Inferior parietal cortex (tissue), 1 donor: ENCODE measurements around the gene PHEX.

ENCODE experiments used
- DNase-seq: peaks from one replicate; pipeline ENCODE4 v3.0.0-alpha.2; 2016; ENCODE audit errors: extremely low spot score

PHEX gene

GRCh38 chrX:22032084-22032483 is at the start of gene PHEX:
PHEX (plus strand) TSS chrX:22032325; CDS start chrX:22033006, 681 bp downstream.
- DNase-seq: no peak

DNA sequence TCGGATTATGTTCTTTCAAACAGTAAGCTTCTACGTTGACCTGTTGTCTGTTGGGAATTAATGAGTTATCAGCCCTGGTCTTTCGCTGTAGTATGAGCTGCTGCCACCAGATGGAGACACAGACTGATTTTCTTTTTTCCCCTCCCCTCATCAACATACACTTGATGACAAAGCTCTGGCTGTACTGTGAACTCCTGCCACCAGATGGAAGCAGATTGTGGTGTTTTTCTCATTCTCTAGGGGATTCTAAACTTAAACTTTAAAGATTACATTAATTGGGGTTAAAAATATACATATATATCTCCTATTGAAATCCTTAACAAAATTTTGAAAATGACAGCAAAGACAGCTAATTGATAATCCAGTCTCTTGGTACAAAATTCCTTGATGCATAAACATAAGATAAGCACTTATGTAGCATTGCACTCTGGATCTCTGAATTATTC is 46.8 kb upstream of the PHEX start:
- DNase-seq: peak; percentile 76

GRCh38 chrX:21986596-21986995 is 45.5 kb upstream of the PHEX start:
- no peak for DNase-seq

DNA sequence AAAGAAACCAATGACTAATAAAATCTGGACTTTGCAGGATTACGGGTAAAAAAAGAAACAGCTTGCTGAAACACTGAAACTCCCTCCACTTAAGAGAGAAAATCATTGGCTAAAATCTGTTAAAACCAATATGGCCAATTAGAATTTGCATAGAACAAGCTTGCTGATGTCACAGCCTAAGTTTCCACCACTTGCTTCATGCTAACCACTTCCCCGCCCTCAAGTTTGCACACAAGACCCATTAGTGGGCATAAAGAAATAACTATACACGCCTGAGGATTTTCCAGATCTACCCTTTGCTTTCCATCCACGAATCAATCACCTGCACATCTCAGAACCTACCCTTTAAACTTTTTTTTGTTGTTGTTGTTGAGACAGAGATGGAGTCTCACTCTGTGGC is 42.7 kb upstream of the PHEX start:
- DNase-seq: no peak

GRCh38 chrX:21990832-21991231 is 41.3 kb upstream of the PHEX start:
- DNase-seq: no peak

GRCh38 chrX:21991504-21991903 is 40.6 kb upstream of the PHEX start:
- DNase-seq: no peak

DNA sequence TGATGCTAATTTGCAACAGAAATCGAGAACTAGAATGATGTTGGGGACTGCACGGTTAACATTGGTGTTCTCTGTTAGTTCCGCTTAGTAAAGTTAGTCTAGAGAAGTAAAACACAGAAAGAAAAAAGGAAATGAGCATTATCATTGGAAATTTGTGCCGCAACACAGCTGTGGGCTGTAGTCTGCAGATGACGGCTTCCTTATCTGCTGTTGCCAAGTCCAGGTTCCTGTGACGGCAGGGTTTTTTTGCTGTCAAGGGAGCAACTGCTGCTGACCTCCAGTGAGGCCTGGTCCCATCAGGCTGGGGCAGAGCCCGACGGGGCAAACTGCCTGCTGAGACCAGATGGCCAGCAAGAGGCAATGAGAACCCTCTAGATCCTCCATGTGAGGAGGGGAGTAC is 38.9 kb upstream of the PHEX start:
- no peak for DNase-seq

DNA sequence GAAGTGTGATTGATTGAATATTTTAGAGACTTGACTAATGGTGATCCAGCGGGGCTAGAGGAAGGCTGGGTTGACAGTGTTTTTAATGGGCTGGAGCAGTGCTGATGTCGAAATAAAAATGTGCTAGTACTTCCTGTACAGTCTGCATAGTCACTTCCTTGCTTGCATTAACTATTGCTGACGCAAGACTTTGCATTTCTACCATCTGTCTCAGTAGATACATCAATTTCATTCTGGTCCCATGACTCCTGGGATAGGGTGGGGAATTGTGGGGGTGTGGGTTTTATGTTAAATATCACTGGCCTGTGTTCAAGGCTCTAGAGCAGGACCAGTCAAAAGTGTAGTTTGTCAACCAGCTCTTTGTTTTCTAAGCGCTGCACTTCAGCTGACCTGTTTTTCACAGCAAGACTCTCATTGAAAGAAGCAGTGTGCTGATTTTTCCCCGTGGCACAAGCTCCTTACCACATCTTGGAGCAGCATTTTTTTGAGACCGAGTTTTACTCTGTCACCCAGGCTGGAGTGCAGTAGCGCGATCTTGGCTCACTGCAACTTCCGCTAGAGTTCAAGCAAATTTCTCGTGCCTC is 35.2 kb upstream of the PHEX start:
- DNase-seq: no peak

DNA sequence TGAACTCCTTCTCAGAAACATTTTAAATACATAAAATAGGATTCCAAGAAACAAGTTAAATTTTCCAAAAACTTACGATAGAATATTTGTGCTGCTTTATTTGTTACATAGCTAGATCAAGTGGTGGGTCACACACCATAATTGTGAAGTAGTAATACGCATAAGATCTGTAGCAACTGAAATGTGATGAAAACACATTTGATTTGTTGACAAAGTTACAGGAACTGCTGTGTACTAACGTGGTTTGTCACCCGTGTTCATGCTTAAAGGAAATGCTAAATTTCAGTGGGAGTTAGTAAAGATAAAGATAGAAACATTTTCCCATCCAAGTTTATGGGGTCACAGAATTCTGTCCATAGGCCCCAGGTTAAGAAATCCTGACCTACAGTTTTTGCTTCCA is 34.1 kb upstream of the PHEX start:
- DNase-seq: no peak

GRCh38 chrX:22004866-22005265 is 27.3 kb upstream of the PHEX start:
- DNase-seq: no peak

DNA sequence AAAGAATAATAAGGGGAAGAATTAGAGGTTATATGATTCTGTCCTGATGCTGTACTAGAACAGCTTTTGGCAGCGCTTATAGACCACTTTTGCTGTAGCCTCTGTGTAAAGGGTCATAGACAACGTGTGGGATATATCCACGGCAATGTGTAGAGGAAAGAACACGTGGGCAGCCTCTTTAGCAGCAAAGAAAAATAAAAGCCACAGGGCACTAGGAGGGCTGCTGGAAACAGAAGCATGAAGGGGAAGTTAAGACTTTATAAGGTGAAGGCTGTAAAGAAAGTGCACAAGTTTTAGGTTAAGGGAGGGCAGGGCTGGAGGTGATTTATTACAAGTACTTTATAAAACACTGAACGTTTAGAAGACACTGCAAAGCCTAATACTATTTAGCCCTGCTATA is 20.1 kb upstream of the PHEX start:
- DNase-seq: no peak

- no peak for DNase-seq
These were observed 19.2 kb upstream of the PHEX start for GRCh38 chrX:22012931-22013330.

- DNase-seq: no peak
These were observed 16.9 kb upstream of the PHEX start for GRCh38 chrX:22015139-22015750.

DNA sequence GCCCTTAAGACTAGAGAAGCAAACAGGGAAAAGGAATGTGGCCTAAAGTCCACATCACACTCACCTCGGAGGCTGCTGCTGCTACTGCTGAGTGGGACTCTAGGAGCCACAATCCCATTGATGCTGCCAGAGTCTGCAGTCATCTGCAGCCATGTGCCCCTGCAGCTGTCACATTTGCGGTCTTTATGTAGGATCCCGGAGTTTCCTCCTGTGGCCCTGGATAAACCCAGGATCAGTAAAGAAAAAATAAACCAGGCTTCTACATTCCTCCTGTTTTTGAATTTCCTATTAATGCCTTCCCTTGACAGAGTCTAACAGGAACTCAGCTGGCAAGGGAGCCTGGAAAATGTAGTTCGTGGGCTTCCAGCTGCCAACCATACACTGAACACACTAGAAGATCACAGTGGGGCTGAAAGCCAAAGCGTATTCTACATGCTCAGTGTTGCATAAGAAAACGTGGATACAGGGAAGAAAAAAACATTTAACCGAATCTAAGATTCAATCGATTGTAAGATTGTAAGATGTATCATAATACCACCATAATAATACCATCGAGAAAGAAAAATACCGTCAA is 10.3 kb upstream of the PHEX start:
- DNase-seq: no peak

DNA sequence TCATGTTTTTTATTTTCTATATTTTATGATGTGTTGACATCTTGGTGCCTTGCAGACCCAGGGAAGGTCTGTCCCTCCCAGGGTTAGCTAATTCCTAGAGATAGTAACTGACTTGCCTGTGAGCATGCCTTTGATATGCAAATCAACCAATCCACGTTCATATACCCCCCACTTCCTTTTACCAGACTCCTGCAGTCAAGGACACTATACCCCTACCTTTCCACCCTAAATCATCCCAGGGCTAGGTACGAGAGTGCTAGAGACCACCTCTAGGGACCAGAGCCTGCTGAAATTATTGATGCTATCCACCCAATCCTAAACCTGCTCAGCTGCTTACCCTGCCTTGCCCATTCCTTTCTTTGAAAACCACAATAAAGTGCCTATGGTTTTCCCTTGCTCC is 7.5 kb upstream of the PHEX start:
- no peak for DNase-seq

- DNase-seq: no peak
These were observed 6.4 kb upstream of the PHEX start for GRCh38 chrX:22025751-22026150.

GRCh38 chrX:22026731-22027130 is 5.4 kb upstream of the PHEX start:
- no peak for DNase-seq

GRCh38 chrX:22032506-22032905 is 381 bp downstream of the PHEX start:
- no peak for DNase-seq

- no peak for DNase-seq
These were observed 1.7 kb downstream of the PHEX start for GRCh38 chrX:22033818-22034217.

DNA sequence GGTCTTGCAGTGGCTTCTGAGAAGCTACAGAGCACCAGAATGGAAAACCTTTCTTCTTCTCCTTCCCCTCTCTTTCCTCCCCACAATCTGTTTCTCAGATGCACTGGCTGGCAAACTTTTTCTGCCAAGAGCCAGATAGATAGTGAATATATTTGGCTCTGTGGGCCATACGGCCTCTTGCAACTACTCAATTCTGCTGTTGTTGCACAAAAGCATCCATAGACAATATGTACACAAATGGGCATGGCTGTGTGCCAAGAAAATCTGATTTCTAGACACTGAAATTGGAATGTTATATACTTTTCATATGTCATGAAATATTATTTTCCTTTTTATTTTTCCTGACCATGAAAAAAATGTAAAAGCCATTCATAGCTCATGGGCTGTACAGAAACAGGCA is 3.1 kb downstream of the PHEX start:
- DNase-seq: no peak

- DNase-seq: no peak
These were observed 5.1 kb downstream of the PHEX start for GRCh38 chrX:22037225-22037624.

DNA sequence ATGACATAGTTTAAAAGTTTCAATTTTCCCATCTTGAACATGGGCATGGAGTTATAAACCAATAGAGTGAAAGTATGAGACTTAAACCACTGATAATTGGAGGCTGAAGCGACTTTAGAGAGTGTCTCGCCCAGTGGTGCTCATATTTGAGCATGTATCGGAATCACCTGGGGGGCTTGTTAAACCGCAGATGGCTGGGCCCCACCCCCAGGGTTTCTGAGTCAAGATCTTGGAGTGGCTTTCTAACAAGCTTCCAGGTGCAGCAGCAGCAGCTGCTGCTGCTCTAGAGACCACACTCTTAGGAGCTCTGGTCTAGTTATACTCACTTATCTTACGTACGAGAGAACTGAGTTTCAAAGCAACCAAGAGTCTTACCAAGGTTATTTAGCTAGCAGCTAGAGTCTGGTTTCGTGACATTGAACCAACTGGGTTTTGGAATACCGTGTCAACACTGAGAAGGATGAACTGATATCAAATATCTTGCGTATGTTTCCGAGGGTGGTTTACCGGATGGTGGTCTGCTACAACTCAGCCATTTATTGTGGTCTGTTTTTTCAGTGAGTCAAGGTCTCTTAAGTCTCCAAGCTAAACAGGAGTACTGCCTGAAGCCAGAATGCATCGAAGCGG is 5.9 kb downstream of the PHEX start:
- no peak for DNase-seq

DNA sequence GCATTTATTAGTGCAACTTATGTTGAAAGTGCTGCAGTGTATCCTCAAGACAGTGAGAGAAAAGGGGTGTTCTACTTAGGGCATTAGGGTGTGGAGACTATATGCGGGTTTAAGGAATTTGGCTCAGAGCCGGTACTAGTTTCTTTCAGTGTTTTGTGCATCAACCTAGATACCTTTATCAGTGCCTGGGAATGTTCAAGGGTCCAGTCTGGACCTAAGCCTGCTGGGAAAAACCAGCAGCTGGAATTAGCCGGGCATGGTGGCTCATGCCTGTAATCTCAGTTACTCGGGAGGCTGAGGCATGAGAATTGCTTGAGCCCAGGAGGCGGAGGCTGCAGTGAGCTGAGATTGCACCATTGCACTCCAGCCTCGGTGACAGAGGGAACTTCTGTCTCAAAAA is 7.4 kb downstream of the PHEX start:
- no peak for DNase-seq
